Activated T-helper 2 cell treated with anti-CD3 and anti-CD28 coated beads, Interferon-gamma antibody, Interleukin-2, Interleukin-4, amounts not matched to agents 10 μg/mL and 5 μg/mL and 100 μg/mL, durations not matched to agents 14 hours and 24 hours and 36 hours (primary cell): ENCODE results near the gene SRSF9. TPM values are rescaled to one million over a fixed set of nuclear protein-coding genes. Genes with fewer than 3 reads are reported as not detected.

Source experiments
- DNase-seq: peaks from one replicate; pipeline ENCODE4 v3.0.0; 2021; ENCODE audit warnings: low spot score
- H3K27ac Mint-ChIP-seq: one replicate; pipeline ENCODE4 v1.8.0; 2021; ENCODE audit warnings: mixed read lengths
- H3K27me3 Mint-ChIP-seq: one replicate; pipeline ENCODE4 v1.8.0; 2021; ENCODE audit warnings: low read depth, mixed read lengths
- H3K36me3 Mint-ChIP-seq: one replicate; pipeline ENCODE4 v1.8.0; 2021; ENCODE audit warnings: low read depth, mixed read lengths
- H3K4me1 Mint-ChIP-seq: one replicate; pipeline ENCODE4 v1.8.0; 2021; ENCODE audit warnings: low read depth, mixed read lengths
- H3K4me3 Mint-ChIP-seq: one replicate; pipeline ENCODE4 v1.8.0; 2021; ENCODE audit warnings: low read depth, mild to moderate bottlenecking, moderate library complexity, mixed read lengths
- H3K9me3 Mint-ChIP-seq: one replicate; pipeline ENCODE4 v1.8.0; 2021; ENCODE audit warnings: mixed read lengths
- intact Hi-C: fragments of 100-400 bp; cut with micrococcal nuclease; formaldehyde crosslinking; loops from one replicate; pipeline ENCODE4 v1.15.1; 2023
- total RNA-seq: library from RNA; stranded (reverse); gene quantifications from 2 replicates; pipeline ENCODE4 v1.2.3, GENCODE V29; 2022

The SRSF9 gene
- total RNA-seq, 1 donor from 2014 or later, result 251 TPM

DNA sequence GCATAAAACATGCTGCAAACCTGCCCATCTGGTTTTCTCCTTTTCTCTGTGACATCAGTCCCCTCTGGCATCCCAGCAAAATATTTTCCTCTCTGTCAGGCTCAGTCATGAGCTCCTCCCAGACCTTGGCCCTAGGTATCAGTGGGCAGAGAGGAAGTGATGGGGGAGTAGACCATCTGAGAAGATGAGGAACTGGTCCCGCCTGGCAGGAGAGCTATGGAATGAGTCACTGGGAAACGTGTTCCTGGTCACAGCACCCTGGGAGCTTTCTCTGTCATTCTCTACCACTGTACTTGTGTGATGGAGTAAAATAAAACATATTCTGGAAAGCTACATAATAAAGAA is 5.0 kb upstream of the SRSF9 start:
- Mint-ChIP-seq H3K4me3 (no peak overlapping the region), H3K27me3 (peaks cover 5% of the 10 kb centered on the region), H3K9me3 (no peaks in the 10 kb centered on the region), H3K4me1 (peaks cover 24% of the 10 kb centered on the region), H3K36me3 (peaks cover 3% of the 10 kb centered on the region), H3K27ac (no peak overlapping the region)
- no peak for DNase-seq
- intact Hi-C loops, result no loop called here

DNA sequence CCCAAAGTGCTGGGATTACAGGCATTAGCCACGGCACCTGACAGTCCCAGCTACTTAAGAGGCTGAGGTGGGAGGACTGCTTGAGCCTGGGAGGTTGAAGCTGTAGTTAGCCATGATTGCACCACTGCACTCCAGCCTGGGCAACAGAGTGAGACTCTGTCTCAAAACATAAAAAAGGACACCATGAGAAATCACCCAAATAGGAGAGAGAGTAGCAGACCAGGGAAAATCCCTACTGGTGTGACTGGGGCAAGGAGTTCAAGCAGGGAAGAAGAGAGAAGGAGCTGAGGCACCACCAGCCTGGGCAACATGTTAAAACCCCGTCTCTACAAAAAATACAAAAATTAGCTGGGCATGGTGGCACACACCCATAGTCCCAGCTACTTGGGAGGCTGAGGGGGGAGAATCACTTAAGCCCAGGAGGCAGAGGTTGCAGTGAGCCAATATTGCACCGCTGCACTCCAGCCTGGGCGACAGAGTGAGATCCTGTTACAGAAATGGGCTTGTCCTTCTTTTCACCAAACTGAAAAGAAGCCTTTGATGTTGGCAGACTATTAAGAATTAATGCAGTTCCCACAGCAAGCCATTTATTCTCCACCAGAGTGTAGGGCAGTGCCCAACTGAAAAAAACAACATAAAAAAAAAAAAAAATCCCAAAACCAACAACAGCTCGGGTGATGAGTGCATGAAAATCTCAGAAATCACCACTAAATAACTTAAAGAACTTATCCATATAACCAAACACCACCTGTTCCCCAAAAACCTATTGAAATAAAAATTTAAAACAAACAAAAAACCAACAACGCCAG is 4.5 kb upstream of the SRSF9 start:
- intact Hi-C loops, result no loop called here
- peaks cover 21% of the 10 kb centered on the region for H3K4me1 Mint-ChIP-seq
- H3K27ac Mint-ChIP-seq, result no peak overlapping the region
- peaks cover 3% of the 10 kb centered on the region for H3K36me3 Mint-ChIP-seq
- H3K27me3 Mint-ChIP-seq, result peaks cover 5% of the 10 kb centered on the region
- H3K9me3 Mint-ChIP-seq, result no peaks in the 10 kb centered on the region
- no peak overlapping the region for H3K4me3 Mint-ChIP-seq
- no peak for DNase-seq

GRCh38 chr12:120472521-120472920 is 3.0 kb upstream of the SRSF9 start:
- intact Hi-C loops, result no loop called here
- DNase-seq, result no peak
- Mint-ChIP-seq H3K4me3 (no peak overlapping the region), H3K27me3 (peaks cover 5% of the 10 kb centered on the region), H3K4me1 (peaks cover 29% of the 10 kb centered on the region), H3K9me3 (no peaks in the 10 kb centered on the region), H3K36me3 (peaks cover 11% of the 10 kb centered on the region), H3K27ac (no peak overlapping the region)

GRCh38 chr12:120470150-120470784 is 719 bp upstream of the SRSF9 start:
- DNase-seq, result no peak
- intact Hi-C loops, result no loop called here
- Mint-ChIP-seq H3K27me3 (peaks cover 5% of the 10 kb centered on the region), H3K4me3 (peak overlapping the region; percentile 95), H3K4me1 (peaks cover 41% of the 10 kb centered on the region), H3K9me3 (no peaks in the 10 kb centered on the region), H3K36me3 (peaks cover 29% of the 10 kb centered on the region), H3K27ac (peak overlapping the region; percentile 81)

GRCh38 chr12:120468821-120469449 is 613 bp downstream of the SRSF9 start:
- Mint-ChIP-seq H3K9me3 (no peaks in the 10 kb centered on the region), H3K36me3 (peaks cover 42% of the 10 kb centered on the region), H3K4me3 (peak overlapping the region; percentile 95), H3K4me1 (peaks cover 37% of the 10 kb centered on the region), H3K27me3 (no peaks in the 10 kb centered on the region), H3K27ac (peak overlapping the region; percentile 81)
- peak; percentile 32 for DNase-seq
- intact Hi-C loops, result loop anchor here (1.0 to 2.0 kb wide), 5 partner anchors 23 to 218 kb away; partner anchors contain the start of genes COQ5, DYNLL1, GATC and MLEC

DNA sequence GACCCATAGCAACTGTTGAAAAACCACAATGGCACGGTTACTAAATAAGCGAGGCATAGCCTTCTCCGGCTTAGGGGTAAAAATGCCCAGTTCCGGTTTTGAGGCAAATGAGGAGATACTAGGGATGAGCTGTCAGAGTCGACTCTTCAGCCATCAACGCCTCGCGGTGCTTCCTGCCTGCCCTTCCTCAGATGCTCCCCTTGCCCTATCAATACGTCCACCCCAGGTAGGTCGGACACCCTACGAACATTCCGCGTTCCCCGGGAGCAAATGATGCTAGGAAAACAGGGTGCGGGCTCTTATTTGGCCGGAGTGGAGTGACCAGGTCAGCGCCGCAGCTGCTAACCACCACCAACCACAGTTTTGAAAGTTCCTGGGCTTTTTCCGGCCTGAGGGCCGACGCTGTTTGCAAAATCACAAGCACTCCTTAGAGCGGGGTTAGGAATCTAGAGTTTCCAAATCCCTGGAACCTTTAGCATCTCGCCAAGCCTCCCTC is 1.2 kb downstream of the SRSF9 start:
- Mint-ChIP-seq H3K4me3 (peak overlapping the region; percentile 95), H3K36me3 (peaks cover 48% of the 10 kb centered on the region), H3K27me3 (no peaks in the 10 kb centered on the region), H3K4me1 (peaks cover 37% of the 10 kb centered on the region), H3K27ac (peak overlapping the region; percentile 79), H3K9me3 (no peaks in the 10 kb centered on the region)
- DNase-seq, result no peak
- intact Hi-C loops, result loop anchor here (2.0 kb wide), 2 partner anchors 60 to 218 kb away; partner anchors contain the start of genes COQ5 and MLEC

- Mint-ChIP-seq H3K4me3 (peak overlapping the region; percentile 95), H3K9me3 (no peaks in the 10 kb centered on the region), H3K4me1 (peaks cover 36% of the 10 kb centered on the region), H3K27ac (peak overlapping the region; percentile 6), H3K36me3 (peaks cover 56% of the 10 kb centered on the region), H3K27me3 (no peaks in the 10 kb centered on the region)
- intact Hi-C loops, result no loop called here
- DNase-seq, result no peak
These were observed 2.1 kb downstream of the SRSF9 start for GRCh38 chr12:120467439-120467838.

- H3K4me3 Mint-ChIP-seq, result peak overlapping the region; percentile 95
- intact Hi-C loops, result no loop called here
- peaks cover 33% of the 10 kb centered on the region for H3K4me1 Mint-ChIP-seq
- no peaks in the 10 kb centered on the region for H3K27me3 Mint-ChIP-seq
- no peak overlapping the region for H3K27ac Mint-ChIP-seq
- no peaks in the 10 kb centered on the region for H3K9me3 Mint-ChIP-seq
- peaks cover 63% of the 10 kb centered on the region for H3K36me3 Mint-ChIP-seq
- DNase-seq, result no peak
These were observed 2.8 kb downstream of the SRSF9 start for GRCh38 chr12:120466560-120467315.

DNA sequence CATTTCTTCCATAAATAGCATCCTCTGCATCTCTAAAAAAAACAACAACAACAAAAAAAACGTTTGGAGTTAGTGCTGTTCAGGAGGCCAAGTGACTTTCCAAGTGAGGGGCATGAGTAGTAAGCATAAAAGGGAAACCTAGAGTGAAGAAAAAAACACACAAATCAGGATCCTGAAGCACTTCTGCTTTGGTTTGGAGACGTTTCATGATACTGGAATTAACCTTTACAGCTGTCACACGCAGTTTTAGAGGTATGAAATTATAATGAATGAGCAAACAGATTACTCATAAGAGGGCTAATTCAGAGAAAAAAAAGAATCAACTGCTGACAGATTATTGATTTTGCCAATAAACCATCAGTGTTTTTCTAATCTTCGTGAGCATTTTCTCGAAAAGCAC is 3.8 kb downstream of the SRSF9 start:
- Mint-ChIP-seq H3K36me3 (peaks cover 68% of the 10 kb centered on the region), H3K4me3 (no peak overlapping the region), H3K4me1 (peaks cover 26% of the 10 kb centered on the region), H3K27ac (peak overlapping the region; percentile 12), H3K27me3 (no peaks in the 10 kb centered on the region), H3K9me3 (no peaks in the 10 kb centered on the region)
- intact Hi-C loops, result no loop called here
- no peak for DNase-seq

GRCh38 chr12:120463712-120464111 is 5.8 kb downstream of the SRSF9 start:
- peaks cover 25% of the 10 kb centered on the region for H3K4me1 Mint-ChIP-seq
- intact Hi-C loops, result no loop called here
- H3K27me3 Mint-ChIP-seq, result no peaks in the 10 kb centered on the region
- no peaks in the 10 kb centered on the region for H3K9me3 Mint-ChIP-seq
- H3K36me3 Mint-ChIP-seq, result peaks cover 82% of the 10 kb centered on the region
- H3K27ac Mint-ChIP-seq, result no peak overlapping the region
- no peak for DNase-seq
- no peak overlapping the region for H3K4me3 Mint-ChIP-seq

- intact Hi-C loops, result no loop called here
- H3K36me3 Mint-ChIP-seq, result peaks cover 78% of the 10 kb centered on the region
- peaks cover 16% of the 10 kb centered on the region for H3K4me1 Mint-ChIP-seq
- H3K27me3 Mint-ChIP-seq, result no peaks in the 10 kb centered on the region
- no peaks in the 10 kb centered on the region for H3K9me3 Mint-ChIP-seq
- H3K4me3 Mint-ChIP-seq, result no peak overlapping the region
- no peak for DNase-seq
- no peak overlapping the region for H3K27ac Mint-ChIP-seq
These were observed 7.4 kb downstream of the SRSF9 start for GRCh38 chr12:120462099-120462640.

DNA sequence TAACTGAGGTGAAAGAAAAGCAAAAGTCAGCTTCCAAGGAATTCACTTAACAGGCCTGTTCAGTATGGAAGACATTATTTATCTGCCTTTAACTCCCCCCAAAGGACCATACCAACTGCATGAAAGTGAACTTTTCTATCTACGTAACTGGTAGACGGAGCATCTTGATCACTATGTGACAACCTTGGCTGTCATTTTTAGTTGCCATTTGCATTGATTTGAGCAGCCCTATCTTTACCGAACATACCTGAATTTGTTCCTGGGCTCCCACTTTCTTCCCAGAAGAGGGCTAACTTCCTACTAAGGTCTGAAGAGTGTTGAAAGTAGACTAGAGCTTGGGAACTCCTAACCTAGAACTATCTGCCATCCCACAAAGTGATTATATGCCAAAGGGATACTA is 9.4 kb downstream of the SRSF9 start:
- Mint-ChIP-seq H3K27ac (no peak overlapping the region), H3K4me3 (no peak overlapping the region), H3K27me3 (no peaks in the 10 kb centered on the region), H3K36me3 (peaks cover 79% of the 10 kb centered on the region), H3K4me1 (peaks cover 2% of the 10 kb centered on the region), H3K9me3 (no peaks in the 10 kb centered on the region)
- intact Hi-C loops, result no loop called here
- DNase-seq, result no peak
